ENCODE results near the gene MTO1. TPM values are rescaled to one million over a fixed set of nuclear protein-coding genes. Genes with fewer than 3 reads are reported as not detected.

The MTO1 gene
- total and polyA plus RNA-seq, 8 donors = 8.8 to 14.7 (median 10.6) TPM

DNA sequence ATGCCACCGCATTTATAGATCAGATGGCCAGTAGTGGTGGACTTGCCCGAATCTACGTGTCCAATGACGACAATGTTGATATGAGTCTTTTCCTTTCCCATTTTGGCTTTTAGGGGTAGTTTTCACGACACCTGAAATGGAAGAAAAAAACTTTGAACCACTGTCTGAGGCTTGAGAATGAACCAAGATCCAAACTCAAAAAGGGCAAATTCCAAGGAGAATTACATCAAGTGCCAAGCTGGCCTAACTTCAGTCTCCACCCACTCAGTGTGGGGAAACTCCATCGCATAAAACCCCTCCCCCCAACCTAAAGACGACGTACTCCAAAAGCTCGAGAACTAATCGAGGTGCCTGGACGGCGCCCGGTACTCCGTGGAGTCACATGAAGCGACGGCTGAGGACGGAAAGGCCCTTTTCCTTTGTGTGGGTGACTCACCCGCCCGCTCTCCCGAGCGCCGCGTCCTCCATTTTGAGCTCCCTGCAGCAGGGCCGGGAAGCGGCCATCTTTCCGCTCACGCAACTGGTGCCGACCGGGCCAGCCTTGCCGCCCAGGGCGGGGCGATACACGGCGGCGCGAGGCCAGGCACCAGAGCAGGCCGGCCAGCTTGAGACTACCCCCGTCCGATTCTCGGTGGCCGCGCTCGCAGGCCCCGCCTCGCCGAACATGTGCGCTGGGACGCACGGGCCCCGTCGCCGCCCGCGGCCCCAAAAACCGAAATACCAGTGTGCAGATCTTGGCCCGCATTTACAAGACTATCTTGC, 58.6 kb downstream of the MTO1 start:
- FAIRE-seq (no peak), ATAC-seq (peak; percentile 25 to 52 (median 38)), DNase-seq (peak; percentile 64 to 89 (median 81))
- WGBS, 2 donors = 0% methylated on average over 49 to 56 of the region's 56 CpGs
- intact Hi-C loops (cut with DNase I) = loop anchor here in 1 of 3 donors (5.0 to 10.0 kb wide), 2 partner anchors 65 to 92 kb away; no protein-coding TSS in a partner anchor
- Histone ChIP-seq H3K27me3 (no peaks in the 10 kb centered on the region), H3K4me1 (peaks cover 9 to 29% (median 15%) of the 10 kb centered on the region in 3 donors), H3K36me3 (peaks cover 5 to 33% (median 11%) of the 10 kb centered on the region in 3 donors), H3K4me3 (peak overlapping the region; percentile 64 to 85 (median 73)), H3K9me3 (no peaks in the 10 kb centered on the region), H3K27ac (peak overlapping the region; percentile 94 to 99 (median 98))
- TF ChIP-seq, protein P1, sequence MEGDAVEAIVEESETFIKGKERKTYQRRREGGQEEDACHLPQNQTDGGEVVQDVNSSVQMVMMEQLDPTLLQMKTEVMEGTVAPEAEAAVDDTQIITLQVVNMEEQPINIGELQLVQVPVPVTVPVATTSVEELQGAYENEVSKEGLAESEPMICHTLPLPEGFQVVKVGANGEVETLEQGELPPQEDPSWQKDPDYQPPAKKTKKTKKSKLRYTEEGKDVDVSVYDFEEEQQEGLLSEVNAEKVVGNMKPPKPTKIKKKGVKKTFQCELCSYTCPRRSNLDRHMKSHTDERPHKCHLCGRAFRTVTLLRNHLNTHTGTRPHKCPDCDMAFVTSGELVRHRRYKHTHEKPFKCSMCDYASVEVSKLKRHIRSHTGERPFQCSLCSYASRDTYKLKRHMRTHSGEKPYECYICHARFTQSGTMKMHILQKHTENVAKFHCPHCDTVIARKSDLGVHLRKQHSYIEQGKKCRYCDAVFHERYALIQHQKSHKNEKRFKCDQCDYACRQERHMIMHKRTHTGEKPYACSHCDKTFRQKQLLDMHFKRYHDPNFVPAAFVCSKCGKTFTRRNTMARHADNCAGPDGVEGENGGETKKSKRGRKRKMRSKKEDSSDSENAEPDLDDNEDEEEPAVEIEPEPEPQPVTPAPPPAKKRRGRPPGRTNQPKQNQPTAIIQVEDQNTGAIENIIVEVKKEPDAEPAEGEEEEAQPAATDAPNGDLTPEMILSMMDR (IDR thresholded peaks at IDR 0.05) = no peak

DNA sequence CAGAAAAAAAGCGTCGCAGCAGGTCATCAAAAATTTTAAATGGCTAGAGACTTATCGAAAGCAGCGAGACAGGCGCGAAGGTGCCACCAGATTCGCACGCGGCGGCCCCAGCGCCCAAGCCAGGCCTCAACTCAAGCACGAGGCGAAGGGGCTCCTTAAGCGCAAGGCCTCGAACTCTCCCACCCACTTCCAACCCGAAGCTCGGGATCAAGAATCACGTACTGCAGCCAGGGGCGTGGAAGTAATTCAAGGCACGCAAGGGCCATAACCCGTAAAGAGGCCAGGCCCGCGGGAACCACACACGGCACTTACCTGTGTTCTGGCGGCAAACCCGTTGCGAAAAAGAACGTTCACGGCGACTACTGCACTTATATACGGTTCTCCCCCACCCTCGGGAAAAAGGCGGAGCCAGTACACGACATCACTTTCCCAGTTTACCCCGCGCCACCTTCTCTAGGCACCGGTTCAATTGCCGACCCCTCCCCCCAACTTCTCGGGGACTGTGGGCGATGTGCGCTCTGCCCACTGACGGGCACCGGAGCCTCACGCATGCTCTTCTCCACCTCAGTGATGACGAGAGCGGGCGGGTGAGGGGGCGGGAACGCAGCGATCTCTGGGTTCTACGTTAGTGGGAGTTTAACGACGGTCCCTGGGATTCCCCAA, 59.3 kb downstream of the MTO1 start, which contains the start of gene EEF1A1:
Gene EEF1A1 (minus strand): TSS at position 345 of the 663 bp plus-strand sequence. CDS start 1,006 bp downstream, outside the sequence.
- FAIRE-seq = peak; percentile 13
- Histone ChIP-seq H3K4me3 (peak within 1 kb of the TSS; percentile 64 to 85 (median 73)), H3K4me1 (peaks cover 9 to 26% (median 15%) of the 10 kb centered on the region in 3 donors), H3K27ac (peak within 1 kb of the TSS; percentile 98 to 99 (median 98)), H3K9me3 (no peaks in the 10 kb centered on the region), H3K36me3 (peaks cover 5 to 29% (median 11%) of the 10 kb centered on the region in 3 donors), H3K27me3 (no peaks in the 10 kb centered on the region)
- peak; percentile 83 to 89 (median 84) for ATAC-seq
- TF ChIP-seq, protein P1 (IDR thresholded peaks at IDR 0.05) = no peak
- DNase-seq = peak; percentile 96 to 100 (median 100)
- WGBS, 2 donors = 0 to 1% methylated on average over 53 of the region's 53 CpGs
- intact Hi-C loops (cut with DNase I) = loop anchor here in 1 of 3 donors (10.0 kb wide), 1 partner anchor 64 kb away; no protein-coding TSS in a partner anchor

DNA sequence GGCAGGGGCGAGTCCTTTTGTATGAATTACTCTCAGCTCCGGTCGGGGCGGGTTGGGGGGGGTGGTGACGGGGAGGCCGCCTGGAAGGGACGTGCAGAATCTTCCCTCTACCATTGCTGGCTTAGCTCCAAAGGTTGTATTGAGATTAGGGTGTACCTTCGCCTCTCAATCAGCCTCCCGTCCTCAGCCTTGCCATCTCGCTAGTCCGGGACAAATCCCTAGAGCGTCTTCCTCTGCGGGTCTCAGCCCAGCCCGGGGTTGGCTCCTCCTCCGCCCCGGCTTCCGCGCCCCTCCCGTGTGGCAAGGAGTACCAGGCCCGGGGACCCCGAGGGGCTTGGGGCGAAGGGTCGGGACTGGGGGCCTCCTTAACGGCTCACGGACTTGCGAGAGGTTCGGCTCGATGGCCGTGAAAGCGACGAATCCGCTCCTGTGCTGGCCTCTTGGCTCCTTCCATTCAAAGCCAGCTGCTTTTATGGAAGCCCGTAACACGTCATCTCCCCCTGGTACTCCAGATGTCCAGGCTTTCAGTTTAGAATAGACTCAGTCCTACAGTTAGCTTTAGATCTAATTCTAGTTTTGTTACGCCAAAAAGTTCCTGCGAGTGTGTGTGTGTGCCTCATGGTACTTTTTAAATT, 59.9 kb downstream of the MTO1 start:
- no peaks in the 10 kb centered on the region for H3K27me3 ChIP-seq
- WGBS, 2 donors = 0% methylated on average over 36 of the region's 36 CpGs
- intact Hi-C loops (cut with DNase I) = loop anchor here in 1 of 3 donors (10.0 kb wide), 1 partner anchor 63 kb away; no protein-coding TSS in a partner anchor

DNA sequence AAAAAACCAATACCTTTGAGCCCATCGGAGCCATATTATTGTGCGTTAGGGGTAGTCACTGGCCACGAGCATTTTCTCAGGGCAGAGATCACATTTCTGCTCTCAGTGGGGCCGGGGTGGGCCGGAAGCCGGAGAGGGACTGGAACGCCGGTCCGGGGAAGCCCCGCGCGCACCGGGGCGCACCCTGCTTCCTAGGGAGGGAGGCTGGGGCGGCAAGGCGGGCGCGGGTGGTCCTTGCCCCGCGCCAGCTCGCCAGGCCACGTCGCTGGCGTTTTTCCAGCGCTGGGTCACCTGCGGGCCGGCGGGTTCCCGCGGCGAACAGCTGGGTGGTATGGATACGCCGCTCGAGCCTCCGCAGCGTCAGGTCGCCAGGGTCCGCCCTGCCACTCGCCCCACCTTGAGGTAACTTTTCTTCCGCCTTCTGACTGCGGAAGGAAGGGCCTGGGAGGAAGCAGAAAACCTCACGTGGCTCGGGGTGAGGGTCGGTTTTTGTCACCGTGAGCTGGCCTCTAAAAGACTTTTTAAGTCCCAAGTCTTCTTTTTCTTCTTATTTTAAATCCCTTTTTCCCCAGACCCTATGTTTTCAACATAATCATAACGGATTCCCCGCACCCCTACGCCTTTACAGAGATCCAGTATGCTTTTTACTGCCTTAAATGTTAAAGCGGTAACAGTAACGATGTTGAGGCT, 62.0 kb downstream of the MTO1 start:
- H3K27me3 ChIP-seq = no peaks in the 10 kb centered on the region
- H3K27ac ChIP-seq = peak overlapping the region; percentile 87 to 99 (median 94)
- intact Hi-C loops (cut with DNase I) = loop anchor here in 1 of 3 donors (10.0 kb wide), 1 partner anchor 61 kb away; no protein-coding TSS in a partner anchor
- ATAC-seq (peak; percentile 22 to 52 (median 24)), DNase-seq (peak; percentile 75 to 91 (median 82)), FAIRE-seq (no peak)
- TF ChIP-seq, protein P1 (IDR thresholded peaks at IDR 0.05) = no peak
- peaks cover 0 to 10% (median 0%) of the 10 kb centered on the region in 3 donors for H3K36me3 ChIP-seq
- no peaks in the 10 kb centered on the region for H3K9me3 ChIP-seq
- peaks cover 0 to 11% (median 0%) of the 10 kb centered on the region in 3 donors for H3K4me1 ChIP-seq
- 3 to 4% methylated on average over 50 of the region's 50 CpGs for WGBS, 2 donors
- H3K4me3 ChIP-seq = peak overlapping the region; percentile 61 to 80 (median 66)

More for the DNA sequence above, 59.9 kb downstream of the MTO1 start:
- Histone ChIP-seq H3K27ac (peak overlapping the region; percentile 98 to 99 (median 98)), H3K36me3 (peaks cover 5 to 28% (median 9%) of the 10 kb centered on the region in 3 donors), H3K9me3 (no peaks in the 10 kb centered on the region), H3K4me3 (peak overlapping the region; percentile 33 to 80 (median 65)), H3K4me1 (peaks cover 8 to 20% (median 8%) of the 10 kb centered on the region in 3 donors)
- TF ChIP-seq, protein P1 (IDR thresholded peaks at IDR 0.05) = no peak
- ATAC-seq (peak; percentile 46 to 67 (median 58)), FAIRE-seq (no peak), DNase-seq (peak in 3 of 6 donors; percentile 82 to 92 (median 85))
